Suprapubic skin (tissue), 4 donors: ENCODE measurements around the gene EPHB1. TPM values are rescaled to one million over a fixed set of nuclear protein-coding genes. Genes with fewer than 3 reads are reported as not detected.

Experiments
- DNase-seq, 2 donors: peaks; one replicate each; pipeline ENCODE4 v3.0.0-alpha.2; 2019; ENCODE audit warnings: low spot score in 2 of 2
- H3K27ac ChIP-seq: fragments of 200-600 bp; sonication (generic); one replicate; pipeline ENCODE4 v1.5.1; 2019
- H3K27me3 ChIP-seq: fragments of 200-600 bp; sonication (generic); one replicate; pipeline ENCODE4 v1.5.1; 2019
- H3K36me3 ChIP-seq: fragments of 200-600 bp; sonication (generic); one replicate; pipeline ENCODE4 v1.5.1; 2019
- H3K4me1 ChIP-seq: fragments of 200-600 bp; sonication (generic); one replicate; pipeline ENCODE4 v1.5.1; 2019
- H3K4me3 ChIP-seq: fragments of 200-600 bp; sonication (generic); one replicate; pipeline ENCODE4 v1.5.1; 2019; ENCODE audit warnings: mild to moderate bottlenecking
- H3K9me3 ChIP-seq: fragments of 200-600 bp; sonication (generic); one replicate; pipeline ENCODE4 v1.5.1; 2019
- EP300 ChIP-seq: sonication (generic); formaldehyde crosslinking; IDR thresholded peaks from one replicate; pipeline ENCODE4 v1.6.1; 2017; ENCODE audit warnings: antibody characterized with exemption
- POLR2A ChIP-seq, 2 donors: fragments of 450-650 bp; IDR thresholded peaks; one replicate each; pipeline ENCODE4 v1.6.1; 2017; ENCODE audit warnings: antibody characterized with exemption in 2 of 2, mild to moderate bottlenecking in 2 of 2, moderate library complexity in 2 of 2
- POLR2AphosphoS5 ChIP-seq, 3 donors: sonication (generic); formaldehyde crosslinking; IDR thresholded peaks; one replicate each; pipeline ENCODE4 v1.6.1; 2017; ENCODE audit warnings: antibody characterized with exemption in 3 of 3
- WGBS: methylation state at CpG from one replicate; pipeline ENCODE4 v1.1.5; 2018; 5-methylcytosine and 5-hydroxymethylcytosine counted together
- total RNA-seq, 4 donors: library from RNA; depleted of rRNA; stranded (reverse); fragments of >200 nt; gene quantifications; one replicate each; pipeline ENCODE4 v1.1.0, GENCODE V29; 2016
- TF ChIP-seq, protein P1 (sequence below), 2 donors: fragments of 200-600 bp in 1 of 2; fragments of 450-650 bp in 1 of 2; sonication (generic) in 1 of 2; IDR thresholded peaks; one replicate each; pipeline ENCODE4 v1.5.1; 2016 to 2019; ENCODE audit warnings: antibody characterized with exemption in 2 of 2, mild to moderate bottlenecking in 1 of 2, moderate library complexity in 1 of 2

Gene EPHB1
- total RNA-seq, 4 donors from 2014 or later = 8.5 to 30.7 (median 18.5) TPM

DNA sequence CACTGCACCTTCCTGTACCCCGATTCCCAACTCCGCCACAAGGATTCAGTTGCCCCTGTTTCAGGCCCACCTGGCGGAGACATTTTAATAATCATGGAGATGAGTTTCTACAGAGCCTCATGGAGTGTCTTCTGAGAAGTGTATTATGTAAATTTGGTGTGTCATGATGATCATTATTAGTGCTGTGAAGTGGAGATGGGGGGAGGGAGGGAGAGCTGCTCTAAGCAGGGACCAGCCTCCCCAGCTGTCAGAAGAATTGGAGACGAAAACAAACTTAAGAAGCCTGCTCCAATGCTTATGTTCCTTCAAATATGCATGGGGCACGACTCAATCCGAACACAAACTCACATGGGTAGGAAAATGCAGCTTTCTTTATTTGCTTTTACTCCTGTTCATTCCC lies 127.8 kb downstream of the EPHB1 start:
- H3K27ac ChIP-seq = no peak overlapping the region
- DNase-seq = no peak
- TF ChIP-seq EP300 (no peak), POLR2A (IDR thresholded peaks at IDR 0.05) (no peak), POLR2AphosphoS5 (IDR thresholded peaks at IDR 0.05) (no peak)
- TF ChIP-seq, protein P1, sequence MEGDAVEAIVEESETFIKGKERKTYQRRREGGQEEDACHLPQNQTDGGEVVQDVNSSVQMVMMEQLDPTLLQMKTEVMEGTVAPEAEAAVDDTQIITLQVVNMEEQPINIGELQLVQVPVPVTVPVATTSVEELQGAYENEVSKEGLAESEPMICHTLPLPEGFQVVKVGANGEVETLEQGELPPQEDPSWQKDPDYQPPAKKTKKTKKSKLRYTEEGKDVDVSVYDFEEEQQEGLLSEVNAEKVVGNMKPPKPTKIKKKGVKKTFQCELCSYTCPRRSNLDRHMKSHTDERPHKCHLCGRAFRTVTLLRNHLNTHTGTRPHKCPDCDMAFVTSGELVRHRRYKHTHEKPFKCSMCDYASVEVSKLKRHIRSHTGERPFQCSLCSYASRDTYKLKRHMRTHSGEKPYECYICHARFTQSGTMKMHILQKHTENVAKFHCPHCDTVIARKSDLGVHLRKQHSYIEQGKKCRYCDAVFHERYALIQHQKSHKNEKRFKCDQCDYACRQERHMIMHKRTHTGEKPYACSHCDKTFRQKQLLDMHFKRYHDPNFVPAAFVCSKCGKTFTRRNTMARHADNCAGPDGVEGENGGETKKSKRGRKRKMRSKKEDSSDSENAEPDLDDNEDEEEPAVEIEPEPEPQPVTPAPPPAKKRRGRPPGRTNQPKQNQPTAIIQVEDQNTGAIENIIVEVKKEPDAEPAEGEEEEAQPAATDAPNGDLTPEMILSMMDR (IDR thresholded peaks at IDR 0.05) = no peak
- no peaks in the 10 kb centered on the region for H3K36me3 ChIP-seq
- no peaks in the 10 kb centered on the region for H3K4me1 ChIP-seq
- H3K4me3 ChIP-seq = no peak overlapping the region
- H3K27me3 ChIP-seq = no peaks in the 10 kb centered on the region
- H3K9me3 ChIP-seq = no peaks in the 10 kb centered on the region
- WGBS = 90% methylated on average over 6 of the region's 6 CpGs

DNA sequence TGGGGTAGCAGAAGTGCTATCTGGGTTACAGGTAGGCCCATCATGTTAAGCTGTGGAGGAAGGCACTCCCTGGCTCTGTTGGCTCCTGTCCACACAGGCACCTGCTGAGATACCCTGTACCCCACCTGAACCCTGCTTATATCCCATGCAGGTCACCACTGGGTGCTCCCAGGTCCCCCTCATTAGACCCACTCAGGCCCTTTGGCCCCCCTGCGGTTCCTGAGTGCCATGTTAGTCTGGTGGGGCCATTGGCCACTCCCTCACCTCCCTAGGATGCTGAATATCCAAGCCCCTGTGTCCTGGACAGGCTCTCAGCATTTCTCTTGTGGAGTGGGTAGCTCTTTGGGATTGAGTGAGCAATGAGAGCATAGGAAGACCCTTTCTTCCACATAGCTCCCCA lies 128.2 kb downstream of the EPHB1 start:
- DNase-seq = no peak
- Histone ChIP-seq H3K4me3 (no peak overlapping the region), H3K27me3 (no peaks in the 10 kb centered on the region), H3K27ac (no peak overlapping the region), H3K36me3 (no peaks in the 10 kb centered on the region), H3K4me1 (no peaks in the 10 kb centered on the region), H3K9me3 (no peaks in the 10 kb centered on the region)
- TF ChIP-seq, protein P1 (IDR thresholded peaks at IDR 0.05) = no peak
- TF ChIP-seq POLR2AphosphoS5 (IDR thresholded peaks at IDR 0.05) = no peak
- TF ChIP-seq POLR2A (IDR thresholded peaks at IDR 0.05) = no peak
- TF ChIP-seq EP300 = no peak
- WGBS = 80% methylated on average over 1 of the region's 1 CpG

DNA sequence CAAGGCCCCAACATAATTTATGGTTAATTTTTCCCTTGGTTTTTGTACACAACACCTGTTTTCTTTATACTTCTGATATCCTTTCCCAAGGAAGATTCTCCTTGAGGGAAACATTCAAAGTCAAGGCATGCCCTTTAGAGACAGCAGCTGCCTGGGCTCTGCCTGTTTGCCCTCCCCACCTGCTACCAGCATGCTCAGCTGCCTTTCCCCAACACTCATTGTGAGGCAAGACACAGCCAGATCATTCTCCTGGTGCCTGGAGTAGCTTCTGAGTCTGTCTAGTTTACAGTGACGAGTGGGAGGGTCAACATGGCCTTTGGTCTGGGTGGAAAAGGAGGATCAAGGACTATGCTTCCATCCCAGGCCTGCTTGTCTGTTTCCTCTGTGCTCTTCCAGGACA lies 132.5 kb downstream of the EPHB1 start:
- Histone ChIP-seq H3K27me3 (no peaks in the 10 kb centered on the region), H3K4me3 (no peak overlapping the region), H3K27ac (no peak overlapping the region), H3K36me3 (no peaks in the 10 kb centered on the region), H3K9me3 (no peaks in the 10 kb centered on the region), H3K4me1 (no peaks in the 10 kb centered on the region)
- WGBS = 82% methylated on average over 1 of the region's 1 CpG
- DNase-seq = no peak
- TF ChIP-seq POLR2A (IDR thresholded peaks at IDR 0.05) (no peak), EP300 (no peak), POLR2AphosphoS5 (IDR thresholded peaks at IDR 0.05) (no peak)
- TF ChIP-seq, protein P1 (IDR thresholded peaks at IDR 0.05) = no peak

DNA sequence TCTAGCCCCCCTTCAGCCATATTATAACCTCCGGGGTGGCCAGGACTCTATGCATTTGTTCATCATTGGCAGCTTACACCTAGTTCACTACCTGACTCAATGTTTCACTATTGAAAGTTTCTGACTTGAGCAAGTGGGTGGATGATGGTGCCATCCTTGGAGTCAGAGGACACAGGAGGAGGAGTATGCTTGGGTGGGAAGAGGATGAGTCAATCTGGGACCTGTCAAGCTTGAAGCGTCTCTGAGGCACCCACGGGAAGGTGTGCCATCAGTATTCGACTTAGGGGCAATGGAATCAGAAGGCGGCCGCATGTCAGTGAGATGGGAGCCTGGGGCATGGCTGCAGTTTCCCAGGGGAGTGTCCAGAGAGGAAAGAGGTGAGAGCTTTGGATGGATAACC lies 133.3 kb downstream of the EPHB1 start:
- DNase-seq = no peak
- Histone ChIP-seq H3K4me3 (no peak overlapping the region), H3K9me3 (no peaks in the 10 kb centered on the region), H3K27me3 (no peaks in the 10 kb centered on the region), H3K27ac (no peak overlapping the region), H3K4me1 (no peaks in the 10 kb centered on the region), H3K36me3 (no peaks in the 10 kb centered on the region)
- TF ChIP-seq EP300 = no peak
- no peak for TF ChIP-seq POLR2AphosphoS5 (IDR thresholded peaks at IDR 0.05)
- TF ChIP-seq, protein P1 (IDR thresholded peaks at IDR 0.05) = no peak
- no peak for TF ChIP-seq POLR2A (IDR thresholded peaks at IDR 0.05)
- WGBS = 66% methylated on average over 6 of the region's 6 CpGs

DNA sequence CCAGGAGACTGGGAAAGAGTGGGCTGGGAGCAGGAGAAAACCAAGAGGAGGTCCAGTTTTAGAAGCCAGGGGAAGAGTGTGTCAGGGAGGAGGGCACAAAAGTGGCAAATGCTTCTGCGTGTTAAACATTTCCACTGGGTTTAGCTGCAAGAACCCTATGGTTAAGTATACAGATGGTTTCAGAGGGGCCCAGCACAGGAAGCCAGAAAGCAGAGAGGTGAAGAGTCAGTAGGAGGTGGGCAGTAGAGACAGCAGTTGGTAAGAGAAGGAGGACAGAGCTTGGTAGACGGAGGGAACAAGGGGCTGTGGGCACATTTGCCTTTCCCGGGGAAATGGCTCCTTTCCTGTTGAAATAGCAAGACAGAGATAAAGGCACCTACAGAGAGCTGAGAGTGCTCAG lies 133.8 kb downstream of the EPHB1 start:
- no peak overlapping the region for H3K27ac ChIP-seq
- no peaks in the 10 kb centered on the region for H3K4me1 ChIP-seq
- no peaks in the 10 kb centered on the region for H3K36me3 ChIP-seq
- H3K9me3 ChIP-seq = no peaks in the 10 kb centered on the region
- 76% methylated on average over 3 of the region's 3 CpGs for WGBS
- no peak for TF ChIP-seq POLR2A (IDR thresholded peaks at IDR 0.05)
- TF ChIP-seq EP300 = no peak
- TF ChIP-seq, protein P1 (IDR thresholded peaks at IDR 0.05) = no peak
- no peak for TF ChIP-seq POLR2AphosphoS5 (IDR thresholded peaks at IDR 0.05)
- DNase-seq = no peak
- H3K4me3 ChIP-seq = no peak overlapping the region
- no peaks in the 10 kb centered on the region for H3K27me3 ChIP-seq
